HCT116 (cell line): ENCODE data around the gene SYDE2. TPM values are rescaled to one million over a fixed set of nuclear protein-coding genes. Genes with fewer than 3 reads are reported as not detected.

Experiments
- ATAC-seq: fragments of 200-7000 bp; cut with Tn5 transposase; 2 replicates; pipeline ENCODE4 v1.9.1; 2020; ENCODE audit warnings: mild to moderate bottlenecking, moderate library complexity
- BruUV-seq: library from RNA; stranded (reverse); fragments of 400-500 nt; replicated peaks from 2 replicates; lab custom pipeline; 2021; lab: Mats Ljungman, UMichigan
- CTCF ChIA-PET: fragments of 300-600 bp; sonication (Branson Sonifier 250); formaldehyde crosslinking; loops from one replicate; lab custom pipeline; 2021; ENCODE audit warnings: antibody characterized with exemption; lab: Charles Lee
- POLR2A ChIA-PET: fragments of 300-600, 350-600 bp; sonication (Branson Sonifier 250); formaldehyde crosslinking; loops from one replicate; lab custom pipeline; 2021; ENCODE audit warnings: antibody characterized with exemption; lab: Charles Lee
- RAD21 ChIA-PET, 2 experiments: fragments of 300-600 bp; sonication (Branson Sonifier 250); formaldehyde crosslinking; loops; one replicate each; lab custom pipeline; 2023; ENCODE audit warnings: low total read pairs in 2 of 2; ENCODE audit not compliant: uncharacterized antibody in 2 of 2, unreplicated experiment in 2 of 2, low non-redundant PET in 1 of 2; lab: Charles Lee
- DNase-seq: peaks from one replicate; pipeline ENCODE4 v3.0.0-alpha.2; 2010; ENCODE audit warnings: low read depth, low spot score
- H2AFZ ChIP-seq: fragments of 200-600 bp; shearing (Covaris generic), sonication (generic); 2 replicates; pipeline ENCODE4 v1.6.1; 2017; ENCODE audit warnings: low read depth, mixed run types, mixed read lengths, antibody characterized with exemption, low read length; ENCODE audit not compliant: poor library complexity, severe bottlenecking
- H3K27ac ChIP-seq: 2 replicates; pipeline ENCODE4 v1.5.1; 2012; ENCODE audit warnings: low read depth, low read length
- H3K27me3 ChIP-seq: fragments of 200-600 bp; sonication (generic); 2 replicates; pipeline ENCODE4 v1.6.1; 2016; ENCODE audit warnings: mixed run types, low read length, mixed read lengths; ENCODE audit not compliant: insufficient read depth
- H3K36me3 ChIP-seq, 2 experiments: fragments of 200-500 bp in 1 of 2; fragments of 200-600 bp in 1 of 2; sonication (Bioruptor generic) in 1 of 2; sonication (generic) in 1 of 2; 2 replicates each; pipeline versions ENCODE4 v1.5.1 to v1.6.1; 2014 to 2016; ENCODE audit warnings: low read length in 2 of 2, inconsistent platforms in 1 of 2, mixed read lengths in 1 of 2, mixed run types in 1 of 2; ENCODE audit not compliant: insufficient read depth in 2 of 2, control insufficient read depth in 1 of 2
- H3K4me1 ChIP-seq, 2 experiments: fragments of 200-600 bp in 1 of 2; sonication (generic) in 1 of 2; 2 replicates each; pipeline versions ENCODE4 v1.5.1 to v1.6.1; 2012 to 2017; ENCODE audit warnings: low read length in 2 of 2, inconsistent platforms in 1 of 2, mild to moderate bottlenecking in 1 of 2, mixed read lengths in 1 of 2, mixed run types in 1 of 2, moderate library complexity in 1 of 2; ENCODE audit not compliant: insufficient read depth in 2 of 2, control insufficient read depth in 1 of 2
- H3K4me2 ChIP-seq: fragments of 200-600 bp; sonication (generic); 2 replicates; pipeline ENCODE4 v1.6.1; 2017; ENCODE audit warnings: mixed run types, low read length, mixed read lengths
- H3K4me3 ChIP-seq, 2 experiments: fragments of 200-600 bp in 1 of 2; sonication (generic) in 1 of 2; replicated peaks in 1 of 2; 2 replicates each; pipeline ENCODE4 v1.5.1; 2011 to 2016; ENCODE audit warnings: low read length in 2 of 2, control low read depth in 1 of 2, low read depth in 1 of 2, mild to moderate bottlenecking in 1 of 2, mixed read lengths in 1 of 2, mixed run types in 1 of 2
- H3K79me2 ChIP-seq: fragments of 200-600 bp; sonication (generic); 2 replicates; pipeline ENCODE4 v1.6.1; 2017; ENCODE audit warnings: mild to moderate bottlenecking, mixed run types, low read length, moderate library complexity, mixed read lengths; ENCODE audit not compliant: insufficient read depth
- H3K9ac ChIP-seq: fragments of 200-600 bp; sonication (generic); 2 replicates; pipeline ENCODE4 v1.6.1; 2016; ENCODE audit warnings: low read length, mixed read lengths
- H3K9me2 ChIP-seq: fragments of 200-600 bp; sonication (generic), shearing (Covaris generic); 2 replicates; pipeline ENCODE4 v1.6.1; 2017; ENCODE audit warnings: mixed run types, mild to moderate bottlenecking, moderate library complexity; ENCODE audit not compliant: insufficient read depth
- H3K9me3 ChIP-seq, 2 experiments: fragments of 200-500 bp in 1 of 2; fragments of 200-600 bp in 1 of 2; sonication (Bioruptor generic) in 1 of 2; sonication (generic) in 1 of 2; 2 replicates each; pipeline ENCODE4 v1.6.1; 2014 to 2017; ENCODE audit warnings: low read length in 2 of 2, mixed read lengths in 2 of 2, inconsistent platforms in 1 of 2, low read depth in 1 of 2, mild to moderate bottlenecking in 1 of 2, mixed run types in 1 of 2, moderate library complexity in 1 of 2; ENCODE audit not compliant: control insufficient read depth in 1 of 2, insufficient read depth in 1 of 2
- H4K20me1 ChIP-seq: fragments of 200-600 bp; sonication (generic), shearing (Covaris generic); 2 replicates; pipeline ENCODE4 v1.6.1; 2017; ENCODE audit warnings: mixed run types, mild to moderate bottlenecking, moderate library complexity; ENCODE audit not compliant: insufficient read depth
- JUND ChIP-seq: IDR thresholded peaks from 2 replicates; pipeline ENCODE4 v1.6.1; 2012
- POLR2A ChIP-seq: IDR thresholded peaks from 2 replicates; pipeline ENCODE4 v1.7.0; 2011; ENCODE audit warnings: borderline replicate concordance; ENCODE audit not compliant: insufficient read depth, insufficient read length; ENCODE audit errors: extremely low read depth
- SP1 ChIP-seq: IDR thresholded peaks from 2 replicates; pipeline ENCODE4 v1.6.1; 2012; ENCODE audit warnings: low read depth
- SRF ChIP-seq: IDR thresholded peaks from 2 replicates; pipeline ENCODE4 v1.6.1; 2012; ENCODE audit warnings: low read depth
- YY1 ChIP-seq: IDR thresholded peaks from 2 replicates; pipeline ENCODE4 v1.6.1; 2011; ENCODE audit warnings: low read length, low read depth, moderate library complexity, mild to moderate bottlenecking; ENCODE audit not compliant: insufficient replicate concordance; ENCODE audit errors: extremely low read depth
- ZFX ChIP-seq: fragments of 450-650 bp; IDR thresholded peaks from 2 replicates; pipeline ENCODE4 v1.6.1; 2017
- ZNF274 ChIP-seq: fragments of 200-500 bp; sonication (Bioruptor generic); IDR thresholded peaks from 2 replicates; pipeline ENCODE4 v1.6.1; 2014; ENCODE audit warnings: mild to moderate bottlenecking, low read depth, low read length, inconsistent platforms
- intact Hi-C: fragments of 100-400 bp; cut with micrococcal nuclease; formaldehyde crosslinking; loops from 2 replicates; pipeline ENCODE4 v1.10.0; 2022
- total RNA-seq: library from RNA; stranded (reverse); gene quantifications from one replicate; pipeline ENCODE4 v1.2.1, GENCODE V29; 2021; ENCODE audit not compliant: unreplicated experiment

SYDE2 gene
- total RNA-seq, 1 experiment from 2014 or later, result 5.3 TPM

DNA sequence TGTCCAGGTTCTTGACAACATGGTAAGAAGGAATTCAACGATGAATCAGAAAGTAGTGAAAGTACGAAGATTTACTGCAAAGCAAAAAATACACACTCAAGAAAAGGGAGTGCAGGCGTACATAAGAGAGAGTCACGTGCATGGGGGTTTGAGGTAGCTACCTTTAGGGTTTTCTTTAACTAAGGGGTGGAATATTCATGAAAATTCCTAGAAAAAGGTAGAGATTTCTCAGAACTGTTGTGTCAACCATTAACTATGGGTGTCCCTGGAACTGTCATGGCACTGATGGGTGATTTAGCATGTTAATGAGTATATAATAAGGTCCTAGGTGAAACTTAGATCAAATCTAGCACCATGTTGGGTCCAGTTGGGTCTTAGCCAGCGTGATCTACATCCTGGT, 22.5 kb upstream of the SYDE2 start:
- no peaks in the 10 kb centered on the region for H3K27me3 ChIP-seq
- H2AFZ ChIP-seq, result no peak overlapping the region
- H3K79me2 ChIP-seq, result no peaks in the 10 kb centered on the region
- H3K4me2 ChIP-seq, result no peak overlapping the region
- peaks cover 14 to 17% of the 10 kb centered on the region in 2 experiments for H3K4me1 ChIP-seq
- H3K9me2 ChIP-seq, result no peaks in the 10 kb centered on the region
- POLR2A ChIA-PET, result no interaction called here
- TF ChIP-seq ZNF274, result no peak
- no peak for TF ChIP-seq SP1
- TF ChIP-seq YY1, result no peak
- CTCF ChIA-PET, result no interaction called here
- RAD21 ChIA-PET, result no interaction called here
- H3K9me3 ChIP-seq, result no peaks in the 10 kb centered on the region
- H3K36me3 ChIP-seq, result no peaks in the 10 kb centered on the region
- intact Hi-C loops, result no loop called here
- no TSS peak for BruUV-seq
- H3K4me3 ChIP-seq, result no peak overlapping the region
- DNase-seq (no peak), ATAC-seq (no peak)
- no peak overlapping the region for H3K27ac ChIP-seq
- H3K9ac ChIP-seq, result no peak overlapping the region
- no peaks in the 10 kb centered on the region for H4K20me1 ChIP-seq

DNA sequence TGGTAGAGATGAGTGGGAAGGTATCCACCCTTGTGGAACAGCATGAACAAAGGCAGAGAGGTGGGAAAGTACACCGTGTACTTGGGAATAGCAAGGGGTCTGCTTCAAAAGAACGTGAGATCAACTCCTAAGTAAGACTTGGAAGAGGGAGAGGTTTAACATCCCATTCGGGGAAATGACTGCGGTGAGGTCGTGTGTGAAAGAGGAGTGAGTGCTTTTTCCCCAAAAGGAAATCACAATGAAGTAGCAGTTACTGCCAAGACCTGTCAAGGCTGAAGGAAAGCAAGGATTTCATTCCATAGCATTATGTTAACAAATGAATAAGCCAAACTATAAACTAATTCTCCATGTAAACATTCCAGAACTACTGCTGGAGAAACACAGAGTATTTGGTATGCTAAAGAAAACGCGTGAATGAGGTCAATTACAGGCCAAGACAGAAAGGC, 20.0 kb upstream of the SYDE2 start:
- H3K9me3 ChIP-seq, result no peaks in the 10 kb centered on the region
- H3K27me3 ChIP-seq, result no peaks in the 10 kb centered on the region
- RAD21 ChIA-PET, result no interaction called here
- H3K36me3 ChIP-seq, result no peaks in the 10 kb centered on the region
- POLR2A ChIA-PET, result interaction anchor here (1.8 kb wide), 1 partner anchor 9 kb away, joined by 4 read pairs; no protein-coding TSS in a partner anchor
- no peaks in the 10 kb centered on the region for H4K20me1 ChIP-seq
- DNase-seq, result no peak
- no peak for ATAC-seq
- no peak overlapping the region for H3K4me3 ChIP-seq
- H3K27ac ChIP-seq, result no peak overlapping the region
- BruUV-seq, result no TSS peak
- no peak overlapping the region for H3K9ac ChIP-seq
- H3K9me2 ChIP-seq, result no peaks in the 10 kb centered on the region
- H3K4me2 ChIP-seq, result no peak overlapping the region
- H3K4me1 ChIP-seq, result peaks cover 14 to 16% of the 10 kb centered on the region in 2 experiments
- no peaks in the 10 kb centered on the region for H3K79me2 ChIP-seq
- H2AFZ ChIP-seq, result no peak overlapping the region
- intact Hi-C loops, result no loop called here
- TF ChIP-seq ZNF274, result no peak
- no peak for TF ChIP-seq POLR2A
- TF ChIP-seq SRF, result no peak
- no peak for TF ChIP-seq ZFX
- no peak for TF ChIP-seq JUND
- CTCF ChIA-PET, result no interaction called here
